Measurements from ENCODE around the gene CYP4F8. TPM values are rescaled to one million over a fixed set of nuclear protein-coding genes. Genes with fewer than 3 reads are reported as not detected.

CYP4F8 gene
- polyA plus RNA-seq, 1 experiment, result not detected

- DNase-seq (ENCODE audit: low read depth), result no peak
- POLR2A ChIA-PET, result no interaction called here
- H3K27me3 ChIP-seq (ENCODE audit: control insufficient read depth, insufficient read depth, low read length), result no peaks in the 10 kb centered on the region
- no peak for TF ChIP-seq CTCF (IDR thresholded peaks at IDR 0.05; ENCODE audit: insufficient read depth, low read depth, low read length)
- H3K36me3 ChIP-seq (ENCODE audit: control insufficient read depth, insufficient read depth, low read length), result no peaks in the 10 kb centered on the region
- H3K4me3 ChIP-seq (ENCODE audit: low read depth, low read length), result no peak overlapping the region
- CTCF ChIA-PET, result no interaction called here
These were observed 48.2 kb downstream of the CYP4F8 start for GRCh38 chr19:15663247-15663646.

- no peak for TF ChIP-seq CTCF (IDR thresholded peaks at IDR 0.05; ENCODE audit: insufficient read depth, low read depth, low read length)
- no peak overlapping the region for H3K4me3 ChIP-seq (ENCODE audit: low read depth, low read length)
- H3K36me3 ChIP-seq (ENCODE audit: control insufficient read depth, insufficient read depth, low read length), result no peaks in the 10 kb centered on the region
- ChIA-PET CTCF (no interaction called here), POLR2A (no interaction called here)
- no peaks in the 10 kb centered on the region for H3K27me3 ChIP-seq (ENCODE audit: control insufficient read depth, insufficient read depth, low read length)
- DNase-seq (ENCODE audit: low read depth), result no peak
These were observed 51.2 kb downstream of the CYP4F8 start for GRCh38 chr19:15666186-15666585.

- no peak for TF ChIP-seq CTCF (IDR thresholded peaks at IDR 0.05; ENCODE audit: insufficient read depth, low read depth, low read length)
- CTCF ChIA-PET, result no interaction called here
These were observed 51.9 kb downstream of the CYP4F8 start for GRCh38 chr19:15666883-15667282.

GRCh38 chr19:15669440-15669839, 54.4 kb downstream of the CYP4F8 start:
- ChIA-PET POLR2A (no interaction called here), CTCF (no interaction called here)
- no peak for TF ChIP-seq CTCF (IDR thresholded peaks at IDR 0.05; ENCODE audit: insufficient read depth, low read depth, low read length)
- H3K36me3 ChIP-seq (ENCODE audit: control insufficient read depth, insufficient read depth, low read length), result no peaks in the 10 kb centered on the region
- no peak overlapping the region for H3K4me3 ChIP-seq (ENCODE audit: low read depth, low read length)
- H3K27me3 ChIP-seq (ENCODE audit: control insufficient read depth, insufficient read depth, low read length), result no peaks in the 10 kb centered on the region
- DNase-seq (ENCODE audit: low read depth), result no peak

More at GRCh38 chr19:15666883-15667282, 51.9 kb downstream of the CYP4F8 start:
- POLR2A ChIA-PET, result no interaction called here
- no peaks in the 10 kb centered on the region for H3K36me3 ChIP-seq (ENCODE audit: control insufficient read depth, insufficient read depth, low read length)
- DNase-seq (ENCODE audit: low read depth), result no peak
- H3K4me3 ChIP-seq (ENCODE audit: low read depth, low read length), result no peak overlapping the region
- H3K27me3 ChIP-seq (ENCODE audit: control insufficient read depth, insufficient read depth, low read length), result no peaks in the 10 kb centered on the region

- Histone ChIP-seq H3K27me3 (ENCODE audit: control insufficient read depth, insufficient read depth, low read length) (no peaks in the 10 kb centered on the region), H3K36me3 (ENCODE audit: control insufficient read depth, insufficient read depth, low read length) (no peaks in the 10 kb centered on the region), H3K4me3 (ENCODE audit: low read depth, low read length) (no peak overlapping the region)
- CTCF ChIA-PET, result no interaction called here
- no peak for DNase-seq (ENCODE audit: low read depth)
- TF ChIP-seq CTCF (IDR thresholded peaks at IDR 0.05; ENCODE audit: insufficient read depth, low read depth, low read length), result no peak
- POLR2A ChIA-PET, result no interaction called here
These were observed 54.9 kb downstream of the CYP4F8 start for GRCh38 chr19:15669891-15670290.
